GM19023 (cell line): ENCODE results near the gene PTDSS2.
"Not testable (repeated sequence)": the region's sequence is repeated elsewhere in the genome, so short reads cannot be mapped to it uniquely, and the experiment has no call there.

ENCODE experiments used
- ATAC-seq: cut with Tn5 transposase; IDR thresholded peaks from one replicate; pipeline ENCODE4 v1.9.1; 2021; ENCODE audit warnings: mild to moderate bottlenecking, moderate library complexity; ENCODE audit not compliant: unreplicated experiment

PTDSS2 gene

GRCh38 chr11:449889-450808, at the start of gene PTDSS2:
Gene PTDSS2, plus strand, starts transcription at chr11:450279. Its CDS starts 177 bp downstream, at chr11:450456.
- peak; percentile 80 for ATAC-seq

GRCh38 chr11:401196-401595, 48.9 kb upstream of the PTDSS2 start:
- ATAC-seq, result not testable (repeated sequence)

DNA sequence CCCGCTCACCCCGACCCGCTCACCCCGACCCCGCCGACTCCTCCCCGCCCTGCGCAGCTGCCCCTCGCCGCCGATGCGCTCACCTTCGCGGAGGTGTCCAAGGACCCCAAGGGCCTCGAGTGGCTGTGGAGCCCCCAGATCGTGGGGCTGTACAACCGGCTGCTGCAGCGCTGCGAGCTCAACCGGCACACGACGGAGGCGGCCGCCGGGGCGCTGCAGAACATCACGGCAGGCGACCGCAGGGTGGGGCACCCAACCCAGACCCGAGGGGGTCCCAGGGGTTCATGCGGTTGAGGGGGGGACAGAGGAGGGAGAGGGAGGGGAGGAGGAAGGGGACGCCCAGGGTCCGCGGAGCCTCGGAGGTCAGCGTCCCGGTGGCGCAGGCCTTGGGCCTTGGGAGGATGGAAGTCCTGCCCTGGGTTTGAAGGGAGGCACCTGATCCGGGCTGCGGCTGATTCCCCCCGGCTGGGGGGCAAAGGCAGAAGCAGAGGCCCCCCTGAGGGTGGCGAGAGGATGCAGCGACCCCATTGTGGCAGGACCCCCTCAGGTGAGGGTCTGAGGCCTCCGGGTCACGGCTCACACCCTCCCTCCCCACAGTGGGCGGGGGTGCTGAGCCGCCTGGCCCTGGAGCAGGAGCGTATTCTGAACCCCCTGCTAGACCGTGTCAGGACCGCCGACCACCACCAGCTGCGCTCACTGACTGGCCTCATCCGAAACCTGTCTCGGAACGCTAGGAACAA, 46.9 kb upstream of the PTDSS2 start:
- no peak for ATAC-seq

GRCh38 chr11:403761-404431, 46.2 kb upstream of the PTDSS2 start:
- no peak for ATAC-seq

DNA sequence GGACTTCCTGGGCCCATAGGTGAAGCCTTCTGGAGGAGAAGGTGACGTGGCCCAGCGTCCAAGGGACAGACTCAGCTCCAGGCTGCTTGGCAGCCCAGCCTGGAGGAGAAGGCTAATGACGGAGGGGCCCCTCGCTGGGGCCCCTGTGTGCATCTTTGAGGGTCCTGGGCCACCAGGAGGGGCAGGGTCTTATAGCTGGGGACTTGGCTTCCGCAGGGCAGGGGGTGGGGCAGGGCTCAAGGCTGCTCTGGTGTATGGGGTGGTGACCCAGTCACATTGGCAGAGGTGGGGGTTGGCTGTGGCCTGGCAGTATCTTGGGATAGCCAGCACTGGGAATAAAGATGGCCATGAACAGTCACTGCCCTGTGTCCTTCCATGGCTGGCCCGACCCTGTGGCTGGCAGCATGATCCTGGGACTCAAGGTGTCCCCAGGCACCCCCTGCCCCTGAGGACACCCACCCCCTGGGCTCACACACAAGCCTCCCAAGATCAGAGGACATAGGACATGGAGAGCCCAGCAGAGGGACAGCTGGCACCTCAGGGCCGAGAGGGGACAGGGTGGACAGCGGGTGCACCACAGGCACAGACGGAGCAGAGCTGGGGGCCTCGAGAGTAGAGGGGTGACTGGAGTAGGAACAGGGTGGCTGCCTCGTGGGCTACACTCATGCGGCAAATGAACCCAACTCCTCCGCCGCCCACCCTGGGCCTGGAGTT, 45.4 kb upstream of the PTDSS2 start:
- no peak for ATAC-seq

DNA sequence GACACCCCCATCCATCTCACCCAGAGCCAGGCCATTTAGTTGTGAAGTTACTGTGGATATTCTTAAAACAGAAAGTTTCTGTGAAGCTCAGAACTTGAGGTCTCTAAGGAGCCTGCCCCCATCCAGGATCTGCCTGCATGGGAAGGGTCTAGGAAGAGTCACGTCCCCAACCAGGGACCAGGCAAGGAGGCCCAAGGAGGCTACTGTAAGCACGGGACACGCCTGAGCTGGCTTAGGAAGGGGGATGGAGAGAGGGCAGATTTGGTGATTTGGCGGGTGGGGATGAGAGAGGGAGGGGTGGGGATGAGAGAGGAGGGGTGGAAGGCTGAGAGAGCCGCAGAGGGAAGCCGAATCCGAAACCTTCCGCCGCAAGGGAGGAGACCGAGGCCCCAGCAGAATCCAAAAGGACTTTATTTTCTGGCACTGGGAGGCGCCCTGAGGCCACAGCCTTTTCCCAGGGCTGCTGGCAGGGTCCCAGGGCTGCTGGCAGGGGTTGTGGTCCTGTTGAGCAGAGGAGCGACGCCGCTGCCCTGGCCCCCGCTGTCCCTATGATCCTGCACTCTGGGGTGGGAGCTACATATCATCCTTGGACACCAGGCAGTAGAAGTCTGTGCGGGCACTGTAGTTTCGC, 44.6 kb upstream of the PTDSS2 start:
- ATAC-seq, result no peak

- ATAC-seq, result no peak
These were observed 43.9 kb upstream of the PTDSS2 start for GRCh38 chr11:405954-406795.

GRCh38 chr11:406796-407650, 43.1 kb upstream of the PTDSS2 start:
- peak; percentile 55 for ATAC-seq

DNA sequence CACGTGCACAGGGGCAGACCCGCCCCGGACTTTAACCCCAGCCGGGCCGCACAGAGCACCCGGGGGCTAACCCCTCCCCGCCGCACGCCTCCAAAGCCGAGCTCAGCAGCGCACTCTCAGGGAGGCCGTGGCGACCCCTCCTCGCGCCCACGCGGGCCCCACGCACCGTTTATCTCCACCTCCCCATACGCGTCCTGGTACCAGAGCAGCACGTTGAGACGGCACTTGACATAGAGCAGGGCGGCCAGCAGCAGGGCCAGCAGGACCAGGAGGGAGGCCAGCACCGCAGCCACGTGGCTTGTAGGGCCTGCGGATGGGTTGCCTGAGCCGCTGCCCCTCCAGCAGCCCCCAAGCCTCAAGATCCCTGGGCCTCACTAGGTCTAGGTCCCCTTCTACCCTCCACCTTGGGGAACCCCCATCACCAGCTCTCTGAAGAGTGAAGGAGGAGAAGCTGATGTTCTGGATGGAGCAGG, 42.4 kb upstream of the PTDSS2 start:
- ATAC-seq, result no peak

DNA sequence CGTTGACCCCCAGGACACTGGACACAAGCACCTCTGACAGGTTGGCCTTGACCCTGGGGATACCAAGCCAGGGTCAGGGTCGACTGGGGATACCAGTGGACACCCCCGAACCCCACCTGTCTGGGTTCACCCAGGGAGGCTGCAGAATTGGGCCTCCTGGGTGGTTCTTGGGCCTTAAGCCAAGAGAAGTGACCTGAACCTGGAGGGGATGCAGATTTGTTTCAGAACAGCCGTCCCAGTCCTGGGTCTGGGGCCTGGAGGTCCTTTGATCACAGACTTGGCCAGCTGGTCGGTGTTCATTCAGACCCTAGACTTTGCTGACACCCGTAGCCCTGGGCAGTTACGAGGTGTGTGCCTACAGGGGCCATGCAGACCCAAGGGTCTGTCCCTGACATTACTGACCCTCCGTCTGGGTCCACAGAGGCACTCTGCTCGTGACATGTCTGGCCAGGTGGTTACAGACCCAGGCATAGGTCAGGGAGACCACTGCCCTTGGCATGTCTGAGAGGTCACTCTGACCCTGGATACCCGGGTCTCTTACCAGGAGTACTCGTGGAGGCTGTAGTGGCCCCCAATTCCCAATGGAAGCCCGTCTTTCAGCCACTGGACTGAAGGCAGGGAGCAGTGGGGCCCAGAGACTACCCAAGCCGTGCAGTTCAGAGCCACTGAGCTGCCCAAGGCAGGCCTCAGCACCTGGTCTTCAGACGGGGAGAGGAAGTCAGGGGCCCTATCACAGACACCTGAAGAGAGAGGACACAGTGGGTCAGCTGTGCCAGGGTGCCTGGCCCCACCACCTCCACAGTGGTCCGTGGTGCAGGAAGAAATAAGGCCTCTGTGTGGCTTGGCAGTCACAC, 41.7 kb upstream of the PTDSS2 start:
- no peak for ATAC-seq

DNA sequence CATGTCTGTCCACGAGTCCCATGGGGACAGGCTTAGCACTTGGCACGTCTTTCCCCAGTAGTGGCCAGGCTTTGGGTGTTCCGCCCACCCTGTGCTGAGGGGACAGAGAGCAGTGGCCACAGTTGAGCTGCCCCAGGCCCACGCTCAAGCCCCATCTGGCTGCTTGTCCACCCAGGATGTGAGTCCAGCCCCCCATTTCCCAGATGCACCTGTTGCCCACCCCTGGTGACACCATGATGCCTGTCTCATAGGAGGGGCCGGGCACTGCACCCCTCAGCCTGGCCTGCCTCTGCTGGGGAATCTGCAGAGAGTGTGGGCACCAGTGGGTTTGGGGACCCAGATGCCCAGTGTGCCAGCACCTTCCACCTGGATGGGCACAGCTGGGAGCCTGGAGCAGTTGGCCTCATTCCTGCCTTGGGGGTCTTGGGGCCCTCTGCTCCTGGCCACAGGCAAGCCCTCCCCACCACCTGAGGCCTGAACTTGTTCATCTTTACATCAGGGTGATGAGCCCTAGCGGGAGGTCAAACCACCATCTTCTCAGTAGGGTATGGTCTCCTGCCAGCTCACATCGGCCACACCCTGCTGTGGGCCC, 41.0 kb upstream of the PTDSS2 start:
- ATAC-seq, result no peak

GRCh38 chr11:409600-410483, 40.2 kb upstream of the PTDSS2 start:
- no peak for ATAC-seq

GRCh38 chr11:410711-411110, 39.4 kb upstream of the PTDSS2 start:
- not testable (repeated sequence) for ATAC-seq

GRCh38 chr11:411520-411919, 38.6 kb upstream of the PTDSS2 start:
- not testable (repeated sequence) for ATAC-seq

- ATAC-seq, result no peak
These were observed 37.4 kb upstream of the PTDSS2 start for GRCh38 chr11:412641-413119.
